Thoracic aorta (tissue), 2 donors: ENCODE data around the gene DPP6. TPM values are rescaled to one million over a fixed set of nuclear protein-coding genes. Genes with fewer than 3 reads are reported as not detected.

ENCODE experiments used
- ATAC-seq: fragments of 150-250 bp; one replicate; pipeline ENCODE4 v1.8.0; 2017; ENCODE audit warnings: low read depth; ENCODE audit not compliant: insufficient number of reproducible peaks, low FRiP score
- DNase-seq: peaks from one replicate; pipeline ENCODE4 v3.0.0-alpha.2; 2020; ENCODE audit warnings: low spot score
- H3K27ac ChIP-seq, 2 donors: fragments of 200-600 bp; sonication (generic); 1 replicate in 1 of 2; 2 replicates in 1 of 2; pipeline ENCODE4 v1.5.1; 2016; ENCODE audit warnings: mild to moderate bottlenecking in 2 of 2, moderate library complexity in 2 of 2
- H3K27me3 ChIP-seq: fragments of 200-600 bp; sonication (generic); replicated peaks from 2 replicates; pipeline ENCODE4 v1.6.0; 2016; ENCODE audit warnings: mild to moderate bottlenecking; ENCODE audit not compliant: insufficient read depth
- H3K36me3 ChIP-seq: fragments of 200-600 bp; sonication (generic); one replicate; pipeline ENCODE4 v1.5.1; 2016
- H3K4me1 ChIP-seq, 2 donors: fragments of 200-600 bp; sonication (generic); 1 replicate in 1 of 2; 2 replicates in 1 of 2; pipeline versions ENCODE4 v1.5.1 to v1.6.0; 2016; ENCODE audit warnings: low read depth in 2 of 2, mild to moderate bottlenecking in 1 of 2; ENCODE audit not compliant: control insufficient read depth in 1 of 2
- H3K4me3 ChIP-seq: fragments of 200-600 bp; sonication (generic); 2 replicates; pipeline ENCODE4 v1.5.1; 2016; ENCODE audit warnings: mild to moderate bottlenecking
- H3K9me3 ChIP-seq: fragments of 200-600 bp; sonication (generic); 2 replicates; pipeline ENCODE4 v1.5.1; 2016
- total RNA-seq, 2 donors: library from RNA; depleted of rRNA; stranded (reverse); fragments of >200 nt; gene quantifications; one replicate each; pipeline versions ENCODE4 v1.1.0 to v1.2.3, GENCODE V29; 2016
- TF ChIP-seq, protein P1 (sequence below): fragments of 200-600 bp; sonication (generic); IDR thresholded peaks from one replicate; pipeline ENCODE4 v1.5.1; 2019; ENCODE audit warnings: antibody characterized with exemption

DPP6 gene
- total RNA-seq, 2 donors from 2014 or later = not detected

DNA sequence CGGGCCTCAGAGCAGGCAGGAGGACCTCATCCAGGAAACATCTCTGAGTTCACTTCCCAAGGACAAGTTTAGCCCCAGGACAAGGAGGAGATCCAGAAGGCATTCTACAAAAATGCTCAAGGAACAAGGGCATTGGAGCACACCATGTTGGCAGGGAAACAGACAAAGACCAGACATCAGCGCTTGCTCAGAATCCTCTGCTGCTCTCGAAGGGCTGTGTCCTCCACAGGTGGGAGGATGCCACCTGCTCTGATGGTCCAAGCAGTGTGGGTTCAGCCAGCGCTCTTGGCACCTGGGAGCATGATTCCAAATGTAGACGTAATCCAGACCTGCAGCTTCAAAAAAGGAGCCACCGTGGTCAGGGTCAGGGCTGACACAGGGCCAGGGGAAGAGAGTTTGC, 160.7 kb downstream of the DPP6 start:
- Histone ChIP-seq H3K36me3 (no peaks in the 10 kb centered on the region), H3K27me3 (no peaks in the 10 kb centered on the region), H3K27ac (no peak overlapping the region), H3K4me1 (no peaks in the 10 kb centered on the region), H3K9me3 (no peaks in the 10 kb centered on the region), H3K4me3 (no peak overlapping the region)
- ATAC-seq (no peak), DNase-seq (no peak)
- TF ChIP-seq, protein P1, sequence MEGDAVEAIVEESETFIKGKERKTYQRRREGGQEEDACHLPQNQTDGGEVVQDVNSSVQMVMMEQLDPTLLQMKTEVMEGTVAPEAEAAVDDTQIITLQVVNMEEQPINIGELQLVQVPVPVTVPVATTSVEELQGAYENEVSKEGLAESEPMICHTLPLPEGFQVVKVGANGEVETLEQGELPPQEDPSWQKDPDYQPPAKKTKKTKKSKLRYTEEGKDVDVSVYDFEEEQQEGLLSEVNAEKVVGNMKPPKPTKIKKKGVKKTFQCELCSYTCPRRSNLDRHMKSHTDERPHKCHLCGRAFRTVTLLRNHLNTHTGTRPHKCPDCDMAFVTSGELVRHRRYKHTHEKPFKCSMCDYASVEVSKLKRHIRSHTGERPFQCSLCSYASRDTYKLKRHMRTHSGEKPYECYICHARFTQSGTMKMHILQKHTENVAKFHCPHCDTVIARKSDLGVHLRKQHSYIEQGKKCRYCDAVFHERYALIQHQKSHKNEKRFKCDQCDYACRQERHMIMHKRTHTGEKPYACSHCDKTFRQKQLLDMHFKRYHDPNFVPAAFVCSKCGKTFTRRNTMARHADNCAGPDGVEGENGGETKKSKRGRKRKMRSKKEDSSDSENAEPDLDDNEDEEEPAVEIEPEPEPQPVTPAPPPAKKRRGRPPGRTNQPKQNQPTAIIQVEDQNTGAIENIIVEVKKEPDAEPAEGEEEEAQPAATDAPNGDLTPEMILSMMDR = no peak

GRCh38 chr7:154217688-154218340, 165.6 kb downstream of the DPP6 start:
- no peak for DNase-seq

GRCh38 chr7:154231732-154232131, 179.5 kb downstream of the DPP6 start:
- ATAC-seq = no peak
- H3K27me3 ChIP-seq = no peaks in the 10 kb centered on the region
- TF ChIP-seq, protein P1 = no peak
- no peaks in the 10 kb centered on the region for H3K9me3 ChIP-seq
- H3K4me3 ChIP-seq = no peak overlapping the region
- no peak for DNase-seq
- H3K27ac ChIP-seq = no peak overlapping the region
- no peaks in the 10 kb centered on the region for H3K36me3 ChIP-seq
- no peaks in the 10 kb centered on the region for H3K4me1 ChIP-seq

More at GRCh38 chr7:154217688-154218340, 165.6 kb downstream of the DPP6 start:
- Histone ChIP-seq H3K4me3 (no peak overlapping the region), H3K9me3 (no peaks in the 10 kb centered on the region), H3K27me3 (no peaks in the 10 kb centered on the region), H3K36me3 (no peaks in the 10 kb centered on the region), H3K27ac (no peak overlapping the region), H3K4me1 (no peaks in the 10 kb centered on the region)
- no peak for ATAC-seq
- TF ChIP-seq, protein P1 = no peak

- Histone ChIP-seq H3K27me3 (no peaks in the 10 kb centered on the region), H3K27ac (no peak overlapping the region), H3K36me3 (no peaks in the 10 kb centered on the region), H3K4me3 (no peak overlapping the region), H3K9me3 (no peaks in the 10 kb centered on the region), H3K4me1 (no peaks in the 10 kb centered on the region)
- no peak for ATAC-seq
- TF ChIP-seq, protein P1 = no peak
- no peak for DNase-seq
These were observed 180.5 kb downstream of the DPP6 start for GRCh38 chr7:154232700-154233099.

DNA sequence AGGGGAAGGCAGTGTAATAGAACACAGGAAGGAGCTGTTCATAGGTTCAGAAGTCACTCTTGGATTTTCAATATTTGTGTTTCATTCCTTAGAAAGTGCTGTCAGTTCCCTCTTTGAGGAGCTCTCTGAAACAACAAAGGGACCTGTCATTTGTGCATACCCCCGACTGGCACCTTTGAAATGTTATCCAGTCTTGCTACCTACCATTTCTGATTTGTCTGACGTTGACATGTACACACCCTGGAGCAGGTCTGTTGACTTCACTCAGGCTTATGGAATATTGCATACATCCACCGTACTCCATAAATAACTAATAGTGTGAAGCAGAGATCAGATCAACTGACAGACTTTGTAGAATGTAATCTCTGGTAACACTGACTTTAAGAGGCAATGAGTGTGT, 189.8 kb downstream of the DPP6 start:
- Histone ChIP-seq H3K27ac (no peak overlapping the region), H3K36me3 (no peaks in the 10 kb centered on the region), H3K9me3 (peaks cover 3% of the 10 kb centered on the region), H3K27me3 (no peaks in the 10 kb centered on the region), H3K4me3 (no peak overlapping the region), H3K4me1 (no peaks in the 10 kb centered on the region)
- no peak for DNase-seq
- TF ChIP-seq, protein P1 = no peak
- no peak for ATAC-seq
